C4-2B (cell line): ENCODE measurements around the gene PLIN5.

Experiments
- H3K27ac ChIP-seq: fragments of 450-650 bp; 2 replicates; pipeline ENCODE4 v1.5.1; 2017
- CTCF ChIP-seq: fragments of 450-650 bp; conservative IDR thresholded peaks from 2 replicates; pipeline ENCODE4 v1.5.1; 2017; ENCODE audit warnings: mild to moderate bottlenecking
- ZFX ChIP-seq: fragments of 450-650 bp; IDR thresholded peaks from 2 replicates; pipeline ENCODE4 v1.6.1; 2017

The PLIN5 gene

GRCh38 chr19:4503132-4503824 is 31.7 kb downstream of the PLIN5 start:
- TF ChIP-seq CTCF (no peak), ZFX (no peak)
- no peak overlapping the region for H3K27ac ChIP-seq

DNA sequence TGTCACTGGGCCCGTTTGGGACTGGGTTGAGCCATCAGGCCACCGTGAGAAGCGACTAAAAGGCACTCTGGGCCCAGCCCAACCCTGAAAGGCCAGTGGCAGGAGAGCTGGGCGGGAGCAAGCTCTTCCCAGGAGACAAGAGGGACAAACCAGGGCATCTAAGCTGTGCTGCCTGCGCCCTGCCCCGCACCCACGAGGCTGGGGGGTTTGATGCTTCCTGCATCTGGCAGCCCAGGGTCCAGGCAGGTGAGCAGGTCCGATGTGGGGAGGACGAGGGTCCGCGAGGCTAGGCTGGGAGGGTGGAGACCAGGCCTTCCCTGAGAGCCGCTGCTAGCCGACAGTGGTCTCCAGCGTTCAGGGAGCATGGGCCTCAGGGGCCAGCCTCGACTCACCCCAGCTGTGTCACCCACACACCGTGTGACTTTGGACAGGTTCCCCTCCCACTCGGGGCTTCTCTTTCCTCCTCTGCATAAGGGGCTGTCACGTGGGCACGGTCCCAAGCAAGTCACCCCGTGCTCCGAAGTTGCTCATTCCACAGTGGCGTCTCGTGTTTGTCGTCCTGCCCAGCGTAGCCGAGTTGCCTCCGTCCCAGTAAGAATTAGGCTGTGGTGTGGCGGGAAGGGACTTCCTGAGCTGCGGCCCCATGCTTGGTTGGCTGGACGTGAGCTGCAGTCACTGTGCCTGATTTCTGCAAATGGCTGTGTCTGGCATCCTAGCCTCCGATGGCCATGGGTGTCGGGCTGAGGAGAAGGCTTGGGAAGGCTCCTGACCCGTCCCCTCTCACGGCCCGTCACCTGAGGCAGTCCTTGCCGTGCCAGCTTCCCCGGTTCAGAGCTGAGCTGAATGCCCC is 32.5 kb downstream of the PLIN5 start:
- no peak for TF ChIP-seq ZFX
- no peak for TF ChIP-seq CTCF
- H3K27ac ChIP-seq = no peak overlapping the region

GRCh38 chr19:4501691-4502090 is 33.3 kb downstream of the PLIN5 start:
- no peak overlapping the region for H3K27ac ChIP-seq
- TF ChIP-seq ZFX (no peak), CTCF (no peak)

DNA sequence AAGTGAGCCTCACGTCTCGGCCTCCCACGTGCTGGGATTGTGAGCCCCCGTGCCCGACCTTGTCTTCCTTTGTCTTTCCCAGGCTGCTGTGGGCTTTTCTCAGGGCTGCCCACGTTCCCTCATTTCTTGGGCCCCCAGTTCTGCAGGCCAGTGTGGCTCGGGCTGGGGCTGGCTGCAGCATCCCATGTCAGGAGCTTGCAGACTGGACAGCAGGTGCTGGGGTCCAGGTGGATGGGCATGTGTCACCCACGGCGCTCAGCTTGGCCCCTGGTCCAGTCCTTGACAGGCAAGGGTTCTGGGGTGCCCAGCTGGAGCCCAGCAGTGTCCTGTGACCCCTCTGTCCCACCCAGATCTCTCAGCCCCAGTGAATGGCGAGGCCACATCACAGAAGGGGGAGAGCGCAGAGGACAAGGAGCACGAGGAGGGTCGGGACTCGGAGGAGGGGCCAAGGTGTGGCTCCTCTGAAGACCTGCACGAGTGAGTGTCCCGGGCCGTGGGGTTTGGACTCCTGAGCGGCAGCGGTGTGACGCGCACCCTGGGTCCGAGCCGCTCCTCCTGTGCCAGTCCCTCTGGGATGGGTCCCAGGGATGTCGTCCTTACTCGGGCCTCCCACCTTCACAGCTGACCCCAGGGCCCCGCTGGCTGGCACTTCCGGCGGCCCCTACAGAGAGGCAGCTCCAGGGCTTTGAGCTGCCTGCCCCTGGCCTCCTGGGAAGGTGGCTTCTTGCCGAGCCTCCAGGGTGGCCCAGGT is 34.0 kb downstream of the PLIN5 start:
- H3K27ac ChIP-seq = no peak overlapping the region
- TF ChIP-seq CTCF = no peak
- no peak for TF ChIP-seq ZFX

GRCh38 chr19:4499855-4500254 is 35.2 kb downstream of the PLIN5 start:
- TF ChIP-seq ZFX = no peak
- no peak for TF ChIP-seq CTCF
- no peak overlapping the region for H3K27ac ChIP-seq

- H3K27ac ChIP-seq = no peak overlapping the region
- no peak for TF ChIP-seq ZFX
- no peak for TF ChIP-seq CTCF
These were observed 35.7 kb downstream of the PLIN5 start for GRCh38 chr19:4499318-4499717.

DNA sequence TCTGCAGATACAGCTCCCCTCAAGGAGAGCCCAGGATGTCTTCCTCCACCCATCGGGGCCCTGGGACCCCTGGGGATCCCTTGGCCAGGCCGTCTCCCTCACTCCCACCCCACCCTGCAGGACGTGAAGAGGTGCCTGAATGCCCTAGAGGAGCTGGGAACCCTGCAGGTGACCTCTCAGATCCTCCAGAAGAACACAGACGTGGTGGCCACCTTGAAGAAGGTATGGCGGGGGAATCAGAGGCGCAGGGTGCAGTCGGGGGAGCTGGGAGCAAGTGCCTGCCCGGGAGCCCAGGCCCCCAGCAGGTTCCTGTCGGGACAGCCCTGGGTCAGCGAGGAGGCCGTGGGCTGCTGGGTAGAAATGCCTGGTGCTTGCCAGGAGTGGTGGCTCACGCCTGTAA is 36.3 kb downstream of the PLIN5 start:
- TF ChIP-seq ZFX (no peak), CTCF (no peak)
- no peak overlapping the region for H3K27ac ChIP-seq
